Lower leg skin (tissue), 4 donors: ENCODE results near the gene GTF2F1. TPM values are rescaled to one million over a fixed set of nuclear protein-coding genes. Genes with fewer than 3 reads are reported as not detected.

Experiments used
- DNase-seq, 2 donors: peaks; one replicate each; pipeline ENCODE4 v3.0.0-alpha.2; 2019; ENCODE audit warnings: low spot score in 2 of 2
- H3K4me3 ChIP-seq: fragments of 200-600 bp; sonication (generic); 2 replicates; pipeline ENCODE4 v1.5.1; 2017; ENCODE audit warnings: mild to moderate bottlenecking, low read depth; ENCODE audit not compliant: poor library complexity, severe bottlenecking
- CTCF ChIP-seq, 3 donors: fragments of 450-650 bp; IDR thresholded peaks; one replicate each; pipeline ENCODE4 v1.5.1; 2016; ENCODE audit warnings: antibody characterized with exemption in 3 of 3, mild to moderate bottlenecking in 3 of 3, moderate library complexity in 2 of 3
- POLR2A ChIP-seq, 2 donors: fragments of 450-650 bp; IDR thresholded peaks; one replicate each; pipeline ENCODE4 v1.6.1; 2016 to 2017; ENCODE audit warnings: antibody characterized with exemption in 2 of 2, mild to moderate bottlenecking in 1 of 2, moderate library complexity in 1 of 2
- WGBS, 2 donors: methylation state at CpG; one replicate each; pipeline ENCODE4 v1.1.5; 2018; 5-methylcytosine and 5-hydroxymethylcytosine counted together
- intact Hi-C: fragments of 100-400 bp; cut with DNase I; formaldehyde crosslinking; loops from one replicate; pipeline ENCODE4 v1.15.0; 2023; ENCODE audit warnings: low total_unique reads
- total RNA-seq, 4 donors: library from RNA; depleted of rRNA; stranded (reverse); fragments of >200 nt; gene quantifications; one replicate each; pipeline ENCODE4 v1.1.0, GENCODE V29; 2016

The GTF2F1 gene
- total RNA-seq, 4 donors from 2014 or later = 33.2 to 59.5 (median 43.1) TPM

GRCh38 chr19:6414793-6415590, 22.0 kb upstream of the GTF2F1 start:
- no peak for TF ChIP-seq CTCF (IDR thresholded peaks at IDR 0.05)
- no peak for TF ChIP-seq POLR2A (IDR thresholded peaks at IDR 0.05)
- no peak for DNase-seq
- intact Hi-C loops = no loop called here
- no peak overlapping the region for H3K4me3 ChIP-seq
- 95% methylated on average over 38 to 47 of the region's 47 CpGs for WGBS, 2 donors

- WGBS, 2 donors = 70 to 73% methylated on average over 42 of the region's 42 CpGs
- no peak for DNase-seq
- H3K4me3 ChIP-seq = no peak overlapping the region
- TF ChIP-seq CTCF (IDR thresholded peaks at IDR 0.05) (no peak), POLR2A (IDR thresholded peaks at IDR 0.05) (no peak)
- intact Hi-C loops = no loop called here
Observed at GRCh38 chr19:6413721-6414643, 21.0 kb upstream of the GTF2F1 start.

GRCh38 chr19:6413291-6413690, 20.3 kb upstream of the GTF2F1 start:
- no peak for DNase-seq
- 56 to 61% methylated on average over 10 of the region's 10 CpGs for WGBS, 2 donors
- TF ChIP-seq CTCF (IDR thresholded peaks at IDR 0.05) = no peak
- TF ChIP-seq POLR2A (IDR thresholded peaks at IDR 0.05) = no peak
- H3K4me3 ChIP-seq = no peak overlapping the region
- intact Hi-C loops = no loop called here

- 57 to 71% methylated on average over 12 to 14 of the region's 15 CpGs for WGBS, 2 donors
- no peak for DNase-seq
- no peak for TF ChIP-seq CTCF (IDR thresholded peaks at IDR 0.05)
- TF ChIP-seq POLR2A (IDR thresholded peaks at IDR 0.05) = no peak
- intact Hi-C loops = no loop called here
- H3K4me3 ChIP-seq = no peak overlapping the region
Observed at GRCh38 chr19:6412447-6413091, 19.6 kb upstream of the GTF2F1 start.

- H3K4me3 ChIP-seq = no peak overlapping the region
- intact Hi-C loops = no loop called here
- DNase-seq = no peak
- TF ChIP-seq POLR2A (IDR thresholded peaks at IDR 0.05) = no peak
- no peak for TF ChIP-seq CTCF (IDR thresholded peaks at IDR 0.05)
- 62 to 75% methylated on average over 12 of the region's 12 CpGs for WGBS, 2 donors
Observed at GRCh38 chr19:6412061-6412446, 19.1 kb upstream of the GTF2F1 start.
